ENCODE measurements around the gene NR3C2.

NR3C2 gene

DNA sequence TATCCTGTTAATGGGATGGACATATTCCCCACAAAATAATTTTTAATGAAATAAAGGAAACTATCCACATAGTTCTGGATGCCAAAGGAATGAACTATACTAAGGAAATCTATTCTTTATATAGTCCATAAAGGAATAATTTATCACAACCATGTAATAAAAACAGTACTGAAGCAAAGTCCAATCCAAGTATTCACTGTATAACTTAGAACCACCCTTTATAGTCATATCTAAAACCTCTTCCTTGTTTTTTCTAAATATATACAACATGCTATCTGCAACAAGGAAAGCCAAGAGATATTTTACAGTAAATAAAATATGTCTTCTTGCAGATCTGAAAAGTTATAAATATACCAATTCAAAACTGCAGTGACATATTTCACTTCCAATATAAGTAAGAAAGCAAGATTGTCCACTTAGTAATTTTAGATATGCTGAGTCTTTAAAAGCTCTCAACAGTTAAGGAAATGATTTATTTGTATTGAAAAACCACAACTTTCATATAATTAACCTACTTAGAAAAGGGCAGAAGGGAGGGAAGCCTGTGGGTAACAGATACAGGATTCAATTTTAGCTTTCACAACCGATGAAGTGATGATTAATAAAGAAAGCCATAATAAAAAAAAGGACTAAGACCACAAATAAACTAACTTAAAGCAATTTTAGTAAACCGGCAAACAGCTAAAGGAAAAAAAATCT lies 8.0 kb downstream of the NR3C2 start:
- no peak for DNase-seq (ENCODE audit: low spot score)

DNA sequence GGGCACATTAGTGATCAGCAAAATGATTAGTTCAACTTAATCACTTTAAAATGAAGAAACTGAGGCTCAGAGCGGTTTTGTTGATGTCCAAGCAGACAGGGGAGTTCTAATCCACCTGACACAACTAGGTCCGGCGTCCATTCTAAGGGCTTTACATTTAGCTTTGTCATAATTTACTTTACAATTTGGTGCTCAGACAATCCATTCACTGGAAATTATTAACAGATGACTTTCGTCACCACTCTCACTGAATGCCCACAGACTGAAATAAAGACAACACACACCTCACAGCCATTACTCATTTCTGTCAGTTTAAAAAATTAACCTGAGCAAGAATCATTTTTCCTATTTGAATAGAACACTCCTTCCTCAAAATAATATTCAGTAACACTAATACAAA lies 10.8 kb downstream of the NR3C2 start:
- no peak for DNase-seq (ENCODE audit: low spot score)

DNA sequence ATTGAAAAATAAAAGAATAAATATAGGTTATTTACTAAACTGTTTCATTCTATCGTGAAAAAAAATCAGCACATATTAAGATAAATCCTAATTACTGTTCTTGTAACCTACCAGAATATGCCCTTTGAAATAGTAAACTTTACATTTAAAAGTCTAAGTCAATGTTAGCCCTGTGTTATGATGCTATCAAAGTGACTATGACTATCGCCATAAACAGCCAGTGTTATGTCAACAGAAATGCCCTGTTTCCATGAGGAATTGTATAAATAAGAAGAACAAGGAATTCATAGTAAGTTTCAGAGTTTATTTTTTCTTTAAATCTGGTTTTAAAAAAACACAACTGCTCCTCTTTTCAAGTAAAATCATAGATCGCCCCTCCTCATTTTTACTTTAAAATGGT lies 11.4 kb downstream of the NR3C2 start:
- DNase-seq (ENCODE audit: low spot score) = no peak

DNA sequence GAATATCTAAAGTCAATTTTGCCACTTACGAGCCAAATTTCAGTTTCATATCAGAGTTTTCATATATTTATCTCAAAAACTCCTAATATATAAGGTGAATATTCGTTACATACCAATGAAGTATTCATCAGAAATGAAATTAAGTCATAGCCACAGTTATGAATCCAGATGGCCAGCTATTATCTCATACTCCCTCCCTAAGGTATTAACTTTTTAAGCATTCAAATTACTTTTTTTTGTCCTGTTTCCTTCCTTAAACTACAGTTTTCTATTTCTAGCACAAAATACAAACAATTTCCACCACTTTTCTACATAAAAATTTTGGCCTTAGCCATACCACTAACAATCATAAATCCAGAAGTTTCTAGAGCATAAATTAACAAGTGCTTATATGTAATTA lies 13.0 kb downstream of the NR3C2 start:
- no peak for DNase-seq (ENCODE audit: low spot score)

DNA sequence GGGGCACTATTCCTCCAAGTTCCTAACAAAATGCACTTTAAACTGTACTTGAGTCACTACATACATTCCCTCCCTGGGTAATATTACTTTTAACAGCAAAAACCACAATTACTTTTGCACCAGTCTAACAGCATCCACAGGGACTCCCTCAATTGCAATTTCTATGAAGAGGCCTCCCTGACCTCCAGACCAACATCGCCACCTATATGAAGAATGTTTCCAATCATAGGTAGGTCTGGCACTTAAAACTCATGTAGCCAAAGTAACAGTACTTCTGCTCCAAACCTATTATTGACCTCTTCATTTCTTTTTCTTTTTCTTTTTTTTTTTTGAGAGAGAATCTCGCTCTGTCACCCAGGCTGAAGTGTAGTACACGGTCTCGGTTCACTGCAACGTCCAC lies 15.6 kb downstream of the NR3C2 start:
- no peak for DNase-seq (ENCODE audit: low spot score)

DNA sequence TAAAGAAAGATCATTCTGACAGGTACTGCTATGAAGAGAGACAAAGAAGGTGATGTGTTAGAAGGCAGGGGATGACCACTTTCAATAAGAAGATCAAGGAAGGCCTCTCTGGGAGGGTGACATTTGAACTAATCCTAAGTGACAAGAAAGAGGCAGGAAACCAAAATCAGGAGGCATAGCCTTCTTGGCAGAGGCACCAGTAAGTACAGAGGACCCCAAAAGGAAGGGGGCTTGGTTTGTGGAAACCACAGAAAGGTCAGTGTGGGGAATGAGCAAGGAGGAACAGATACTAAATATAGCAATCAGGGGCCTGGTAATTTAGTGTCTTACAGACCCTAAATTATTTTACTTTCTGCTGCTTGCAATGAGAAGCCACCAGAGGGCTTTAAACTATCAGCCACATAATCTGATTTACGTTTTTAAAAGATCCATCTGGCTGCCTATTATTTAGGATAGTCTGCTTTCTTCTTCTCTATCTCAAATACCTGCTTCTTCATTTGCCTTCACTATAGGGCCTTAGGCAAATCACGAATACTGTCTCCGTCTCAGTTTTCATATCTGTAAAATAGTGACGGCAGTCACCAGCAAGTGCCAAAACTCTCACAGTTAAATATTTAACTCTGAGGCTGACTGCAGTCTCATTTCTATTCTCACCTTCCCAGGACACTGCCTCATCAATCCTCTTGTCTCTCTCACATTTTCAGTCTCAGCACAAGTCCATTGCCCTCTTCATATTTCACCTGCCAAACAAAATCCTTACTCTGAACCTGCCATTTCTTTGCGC lies 16.7 kb downstream of the NR3C2 start:
- DNase-seq (ENCODE audit: low spot score) = no peak

DNA sequence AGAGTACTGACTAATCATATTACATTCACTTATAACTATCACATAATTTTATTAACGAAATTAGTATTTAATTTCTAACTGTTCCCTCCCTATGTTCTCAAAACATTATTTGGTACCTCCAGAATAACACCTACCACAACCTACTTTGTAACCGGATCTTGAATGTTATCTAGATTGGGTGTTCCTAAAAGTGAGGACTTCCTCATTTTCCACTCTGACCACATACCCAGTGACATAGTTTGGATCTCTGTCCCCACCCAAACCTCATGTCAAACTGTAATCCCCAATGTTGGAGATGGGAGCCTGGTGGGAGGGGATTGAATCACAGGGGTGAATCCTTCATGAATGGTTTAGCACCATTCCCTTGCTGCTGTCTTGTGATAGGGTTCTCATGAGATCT lies 21.8 kb downstream of the NR3C2 start:
- DNase-seq (ENCODE audit: low spot score) = no peak

DNA sequence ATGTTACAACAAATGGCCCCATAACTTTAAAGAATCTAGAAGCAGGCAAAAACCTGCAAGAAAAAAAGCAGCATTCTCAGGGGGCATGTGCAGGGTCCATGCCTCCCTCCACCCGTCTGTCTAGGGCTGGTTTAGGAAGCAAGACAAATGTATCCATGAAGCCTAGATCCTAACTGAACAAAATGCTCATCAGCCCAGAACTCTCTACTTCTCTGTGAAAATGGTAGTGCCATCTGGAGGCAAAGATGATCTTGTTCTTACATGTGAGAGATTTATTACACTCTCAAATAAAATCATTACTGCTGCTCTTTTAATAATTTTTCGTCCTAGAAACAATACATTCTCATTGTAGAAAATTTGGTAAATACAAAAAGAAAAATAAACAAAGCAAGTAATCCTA lies 26.7 kb downstream of the NR3C2 start:
- DNase-seq (ENCODE audit: low spot score) = no peak

DNA sequence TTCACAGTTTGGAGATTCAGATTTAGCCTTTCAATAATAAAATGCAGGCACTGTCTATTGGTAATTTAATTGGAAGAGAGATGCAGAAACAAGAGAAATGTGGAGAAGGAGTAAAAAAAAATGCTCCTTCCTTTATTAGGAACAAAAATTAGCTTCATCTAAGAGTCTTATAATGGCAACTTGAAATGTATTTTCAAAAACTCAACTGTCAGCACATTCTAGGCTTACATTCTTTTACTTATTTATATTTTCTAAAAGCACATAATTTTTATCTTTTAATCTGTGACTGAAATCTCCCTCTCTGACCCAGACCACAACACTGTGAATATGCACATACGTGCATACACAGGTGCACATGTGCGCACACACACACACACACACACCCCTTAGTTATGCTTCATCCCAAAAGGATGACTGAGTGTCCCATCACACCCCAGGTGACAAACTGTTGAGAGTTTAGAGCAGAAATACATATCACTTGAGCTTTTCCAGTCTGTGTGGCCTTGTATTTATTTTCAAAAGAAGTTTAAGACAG lies 29.7 kb downstream of the NR3C2 start:
- DNase-seq (ENCODE audit: low spot score) = no peak

DNA sequence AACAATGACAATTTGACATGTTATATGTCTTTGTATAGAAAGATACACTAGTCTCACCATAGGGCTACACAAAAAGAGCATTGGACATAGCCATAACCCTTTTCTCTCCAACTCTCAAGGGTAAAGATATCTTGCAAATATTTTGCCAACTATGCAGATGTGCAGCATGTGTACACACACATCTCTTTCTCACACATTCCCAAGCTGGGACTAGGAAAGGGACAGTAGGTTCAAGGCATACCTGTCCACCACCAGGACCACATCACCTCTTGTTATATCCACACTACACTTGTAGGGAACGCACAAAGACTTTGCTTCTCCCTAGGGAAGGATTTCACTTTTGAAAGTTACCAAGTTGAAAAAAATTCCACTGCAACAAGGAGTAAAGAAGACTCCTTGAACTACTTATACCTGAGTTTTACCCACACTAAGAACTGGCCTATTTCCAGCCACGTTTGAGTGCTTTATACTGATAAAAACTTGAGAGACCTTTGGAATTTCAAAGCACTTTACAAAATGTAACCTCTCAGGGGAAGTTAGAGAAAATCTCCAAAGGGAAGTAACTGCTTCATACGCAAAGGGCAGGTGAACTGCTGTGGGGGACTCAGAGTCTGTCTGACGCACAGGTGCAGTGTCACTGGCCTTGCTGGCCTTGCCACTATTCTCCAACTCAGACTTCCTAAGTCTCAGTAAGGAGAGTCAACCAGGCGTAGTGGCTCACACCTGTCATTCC lies 36.9 kb downstream of the NR3C2 start:
- no peak for DNase-seq (ENCODE audit: low spot score)

DNA sequence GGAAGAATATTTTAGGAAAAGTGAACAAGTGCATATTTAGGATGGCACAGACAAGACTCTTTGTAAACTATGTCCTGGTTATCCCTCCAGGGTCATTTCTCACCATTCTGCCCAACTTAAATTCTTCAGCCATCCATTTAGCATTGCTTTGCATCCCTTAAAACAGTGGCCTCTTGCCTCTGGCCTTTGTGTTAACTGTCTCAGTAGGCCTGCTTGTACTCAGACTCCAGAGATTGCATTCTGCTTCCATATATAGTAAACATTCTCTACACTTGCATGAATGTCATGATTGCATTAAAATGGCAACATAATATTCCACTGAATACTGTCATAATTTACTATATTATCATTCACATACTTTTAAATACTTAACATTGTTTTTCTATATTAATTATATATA lies 43.2 kb downstream of the NR3C2 start:
- no peak for DNase-seq (ENCODE audit: low spot score)

DNA sequence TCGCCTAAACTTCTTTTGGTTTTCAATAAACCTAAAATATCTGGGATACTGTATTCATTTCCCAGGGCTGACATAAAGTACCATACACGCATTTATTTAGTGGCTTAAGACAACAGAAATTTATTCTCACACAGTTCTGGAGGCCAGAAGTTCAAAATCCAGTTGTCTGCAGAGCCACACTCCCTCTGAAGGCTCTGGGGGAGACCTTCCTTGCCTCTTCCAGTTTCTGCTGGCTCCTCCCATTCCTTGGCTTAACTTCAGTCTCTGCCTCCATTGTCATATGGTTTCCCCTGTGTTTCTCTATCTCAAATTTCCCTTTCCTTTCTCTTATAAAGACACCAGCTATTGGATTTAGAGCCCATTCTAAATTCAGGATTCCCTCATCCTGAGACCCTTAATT lies 44.4 kb downstream of the NR3C2 start:
- no peak for DNase-seq (ENCODE audit: low spot score)

DNA sequence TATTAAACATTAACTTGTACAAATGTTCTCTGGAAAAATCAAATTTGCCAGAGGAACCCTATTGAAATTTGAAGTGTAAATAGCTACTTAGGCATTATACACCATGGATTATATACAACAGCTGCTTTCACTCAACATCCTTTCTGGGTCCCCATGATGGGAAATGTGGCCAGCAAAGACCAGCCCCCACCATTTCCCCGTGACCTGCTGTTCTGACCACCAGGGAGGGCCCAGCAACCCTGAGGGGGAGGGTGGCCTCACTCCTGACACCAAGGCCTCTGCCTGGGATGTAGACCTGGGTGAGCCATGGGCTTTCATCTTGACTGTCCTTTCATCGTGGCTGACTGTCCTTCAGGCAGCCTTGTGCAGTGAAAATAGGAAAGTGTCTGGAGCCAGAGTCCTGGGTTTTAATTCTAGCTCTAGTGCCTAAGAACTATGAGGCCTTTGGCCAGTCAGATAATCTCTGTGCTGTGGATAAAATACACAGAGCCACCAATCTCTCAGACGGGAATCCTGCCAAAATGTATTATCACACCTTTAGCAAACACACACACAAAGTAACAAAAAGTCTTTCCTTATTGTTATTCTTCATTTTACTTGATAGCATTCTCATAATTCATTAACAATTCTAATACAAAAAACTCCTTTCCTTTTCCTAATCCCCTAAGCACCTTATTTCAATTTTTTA lies 45.1 kb downstream of the NR3C2 start:
- DNase-seq (ENCODE audit: low spot score) = no peak

DNA sequence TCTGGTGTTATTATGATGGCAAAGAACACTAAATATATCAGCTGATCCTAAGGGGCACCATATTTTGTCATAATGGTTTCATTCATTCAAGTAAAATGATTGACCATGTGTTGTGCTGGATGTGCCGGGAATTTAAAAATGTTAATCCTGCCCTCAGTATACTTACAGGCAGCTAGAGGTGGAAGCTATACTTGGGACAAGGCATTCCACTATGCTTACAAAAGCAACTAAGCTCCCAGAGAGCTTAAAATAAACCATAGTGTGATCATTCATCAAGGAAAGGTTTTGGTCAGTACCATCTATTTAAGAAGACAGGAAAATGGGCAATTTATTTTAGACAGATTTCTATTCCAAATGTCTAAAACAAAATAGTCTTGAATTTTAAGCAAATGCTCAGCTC lies 46.4 kb downstream of the NR3C2 start:
- DNase-seq (ENCODE audit: low spot score) = no peak

DNA sequence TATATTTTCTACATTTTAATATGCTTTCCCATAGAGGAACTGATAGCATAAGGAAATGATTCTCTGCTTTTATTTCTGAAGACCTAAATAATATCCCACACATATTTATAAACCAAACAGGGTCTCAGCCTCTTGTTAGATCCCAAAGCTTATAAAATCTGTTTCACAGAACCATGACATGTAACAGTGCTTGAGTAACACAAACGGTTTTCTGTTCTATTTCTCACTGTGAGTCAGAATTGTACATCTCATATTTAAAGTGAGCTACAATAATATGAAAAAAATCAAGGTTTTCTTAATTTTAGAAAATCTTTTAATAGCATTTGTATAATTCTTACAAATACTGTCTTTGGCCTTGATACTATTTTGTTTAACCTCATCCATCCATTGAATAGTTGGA lies 51.2 kb downstream of the NR3C2 start:
- DNase-seq (ENCODE audit: low spot score) = no peak

DNA sequence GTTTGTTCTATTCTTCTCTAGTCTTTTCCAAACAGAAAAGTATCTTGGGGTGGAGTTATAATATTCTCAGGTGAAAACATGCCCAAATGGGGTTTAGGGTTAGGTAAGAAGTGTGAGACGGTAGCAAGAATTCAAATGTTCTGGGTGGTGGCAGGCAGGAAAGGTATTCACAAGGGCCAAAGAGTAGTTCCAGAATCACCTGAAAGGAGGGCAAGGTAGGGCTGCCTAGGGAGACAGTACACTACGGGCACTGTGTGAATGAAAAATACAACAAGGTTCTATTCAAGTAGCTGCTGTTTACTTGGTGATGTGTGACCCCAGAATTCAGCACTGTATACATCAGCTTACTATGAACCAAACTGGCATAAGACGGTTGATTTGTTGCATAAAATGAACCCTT lies 51.9 kb downstream of the NR3C2 start:
- no peak for DNase-seq (ENCODE audit: low spot score)

DNA sequence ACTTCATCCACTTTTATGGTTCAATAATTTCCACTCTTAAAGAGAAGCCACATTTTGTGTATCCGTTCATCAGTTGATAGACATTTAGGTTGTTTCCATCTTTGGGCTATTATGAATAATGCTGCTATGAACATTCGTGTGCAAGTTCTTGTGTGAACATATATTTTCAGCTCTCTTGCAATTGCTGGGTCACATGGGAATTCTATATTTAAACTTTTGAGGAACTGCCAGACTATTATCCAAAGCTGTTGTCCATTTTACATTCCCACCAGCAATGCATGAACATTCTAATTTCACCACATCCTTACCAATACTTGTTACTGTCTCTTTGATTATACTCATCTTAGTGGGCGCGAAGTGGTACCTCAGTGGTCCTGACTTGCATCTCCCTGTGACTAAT lies 61.9 kb downstream of the NR3C2 start:
- no peak for DNase-seq (ENCODE audit: low spot score)

DNA sequence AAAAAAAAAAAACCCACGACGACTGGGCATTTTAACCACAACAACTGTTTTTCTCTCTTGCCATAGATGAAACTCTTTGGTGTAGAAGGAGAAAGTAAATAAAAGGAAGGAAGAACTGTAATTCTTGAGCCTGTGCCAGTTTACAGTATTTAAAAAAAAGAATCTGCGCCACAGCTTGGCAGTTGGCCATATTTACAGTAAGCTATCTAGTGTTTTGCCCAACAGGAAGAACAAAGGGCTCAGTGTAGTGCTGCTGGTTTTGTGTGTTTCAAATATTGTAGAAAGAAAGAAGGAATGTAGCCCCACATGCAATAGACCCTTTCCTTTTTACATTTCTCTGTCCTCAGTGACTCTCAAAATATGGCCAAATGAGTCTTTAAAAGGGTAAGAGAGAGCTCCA lies 66.1 kb downstream of the NR3C2 start:
- DNase-seq (ENCODE audit: low spot score) = no peak

DNA sequence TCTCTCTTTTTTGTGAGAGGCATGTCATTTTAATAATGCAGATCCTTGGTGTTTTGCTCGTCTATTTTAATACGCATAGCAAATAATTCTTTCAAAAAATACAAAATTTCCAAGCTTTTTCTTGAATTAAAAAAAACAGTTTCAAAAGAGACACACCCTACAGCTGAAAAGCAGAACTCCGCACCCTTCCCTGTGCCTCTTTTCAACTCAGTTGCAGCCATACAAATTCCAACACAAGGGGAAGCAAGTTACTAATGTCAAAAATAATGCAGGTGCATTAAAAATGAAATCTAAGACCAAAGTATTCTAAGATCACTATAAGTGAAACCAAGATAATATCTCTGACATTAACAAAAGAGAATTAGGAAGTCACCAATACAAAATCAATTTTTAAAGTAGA lies 66.6 kb downstream of the NR3C2 start:
- no peak for DNase-seq (ENCODE audit: low spot score)

DNA sequence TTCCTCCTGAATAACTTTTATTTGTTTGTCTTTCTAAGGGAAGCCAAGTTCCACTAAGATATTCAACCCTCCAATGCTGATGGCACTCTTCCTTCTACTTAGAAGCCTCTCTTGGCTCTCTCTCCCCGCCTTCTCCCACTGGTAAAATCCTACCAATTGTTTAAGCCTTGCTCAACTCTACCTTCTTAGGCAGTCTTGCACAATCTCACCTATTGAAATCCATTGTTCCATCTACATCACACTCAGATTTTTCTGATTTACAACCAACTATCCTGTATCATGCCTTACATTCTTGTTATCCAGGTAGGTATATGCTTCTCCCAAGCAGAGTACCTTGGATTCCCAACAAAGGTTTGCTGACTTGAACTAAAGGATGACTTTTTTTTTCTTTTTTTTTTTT lies 69.1 kb downstream of the NR3C2 start:
- DNase-seq (ENCODE audit: low spot score) = no peak

DNA sequence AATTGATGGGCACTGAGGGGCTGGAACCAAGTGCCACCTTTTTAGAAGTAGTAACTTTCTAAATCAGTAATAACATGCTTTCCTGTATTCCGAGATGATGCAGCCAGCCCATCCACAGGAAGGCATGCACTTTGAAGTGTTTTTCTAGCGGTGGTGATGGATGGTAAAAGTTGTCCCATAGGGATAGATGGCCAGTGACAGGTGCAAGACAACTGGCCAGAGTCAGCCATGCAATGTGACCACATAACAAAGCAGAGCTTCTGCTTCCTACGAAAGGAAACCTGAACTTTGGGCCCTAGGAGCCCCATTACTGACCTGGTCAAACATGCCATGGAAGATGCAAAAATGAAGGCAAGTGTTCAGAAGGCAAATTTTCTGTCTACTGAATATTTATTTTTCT lies 72.3 kb downstream of the NR3C2 start:
- no peak for DNase-seq (ENCODE audit: low spot score)

DNA sequence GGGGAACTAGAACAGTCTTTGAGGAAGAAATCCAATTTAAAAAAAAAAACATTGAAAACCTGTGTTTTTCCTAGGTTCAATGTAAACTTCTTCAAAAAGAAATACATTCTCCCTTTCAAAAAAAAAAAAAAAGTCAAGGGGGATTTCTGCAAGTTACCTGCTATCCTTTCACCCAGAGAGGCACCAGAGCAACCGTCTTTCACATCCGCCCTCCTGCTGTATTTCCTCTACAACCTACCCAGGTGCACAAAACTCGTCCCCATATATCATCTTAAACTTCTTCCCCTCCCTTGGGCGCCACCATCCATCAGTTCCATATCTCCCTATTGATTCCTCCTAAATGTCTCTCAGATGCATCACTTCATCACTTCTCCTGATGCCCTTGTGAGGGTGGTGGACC lies 74.5 kb downstream of the NR3C2 start:
- no peak for DNase-seq (ENCODE audit: low spot score)

All from hematopoietic multipotent progenitor cell treated with erythropoietin and hydrocortisone succinate and interleukin-3 and kit ligand, for 17 days (in vitro differentiated cells).